NT2/D1 (cell line): ENCODE data around the gene TIMM21.

ENCODE experiments used
- SUZ12 ChIP-seq: IDR thresholded peaks from 2 replicates; pipeline ENCODE4 v1.6.1; 2011; ENCODE audit not compliant: insufficient read length, insufficient read depth; ENCODE audit errors: extremely low read depth
- YY1 ChIP-seq: IDR thresholded peaks from 2 replicates; pipeline ENCODE4 v1.6.1; 2011; ENCODE audit not compliant: insufficient read length, insufficient read depth
- ZNF274 ChIP-seq: IDR thresholded peaks from 2 replicates; pipeline ENCODE4 v1.6.1; 2011; ENCODE audit warnings: mild to moderate bottlenecking, low read depth, low read length

- TF ChIP-seq YY1 (no peak), ZNF274 (no peak), SUZ12 (no peak)
Measured at GRCh38 chr18:74128159-74128558, 20.2 kb upstream of the TIMM21 start.
